ENCODE measurements around the gene PAIP2.

DNA sequence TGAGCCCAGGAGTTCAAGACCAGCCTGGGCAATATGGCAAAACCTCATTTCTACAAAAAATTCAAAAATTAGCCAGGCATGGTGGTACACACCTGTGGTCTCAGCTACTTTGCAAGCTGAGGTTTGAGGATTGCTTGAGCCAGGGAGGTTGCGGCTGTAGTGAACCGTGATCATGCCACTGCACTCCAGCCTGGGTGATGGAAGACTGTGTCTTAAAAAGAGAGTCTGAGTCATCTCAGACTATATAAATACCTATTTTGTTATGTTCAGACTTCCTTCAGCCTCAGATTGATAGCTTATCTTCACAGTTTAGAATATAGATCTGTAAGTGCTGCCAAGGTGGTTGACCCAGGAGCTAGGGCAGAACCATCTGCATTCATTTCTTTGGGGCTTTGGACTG is 1.6 kb upstream of the PAIP2 start:
- TF ChIP-seq, protein P1, sequence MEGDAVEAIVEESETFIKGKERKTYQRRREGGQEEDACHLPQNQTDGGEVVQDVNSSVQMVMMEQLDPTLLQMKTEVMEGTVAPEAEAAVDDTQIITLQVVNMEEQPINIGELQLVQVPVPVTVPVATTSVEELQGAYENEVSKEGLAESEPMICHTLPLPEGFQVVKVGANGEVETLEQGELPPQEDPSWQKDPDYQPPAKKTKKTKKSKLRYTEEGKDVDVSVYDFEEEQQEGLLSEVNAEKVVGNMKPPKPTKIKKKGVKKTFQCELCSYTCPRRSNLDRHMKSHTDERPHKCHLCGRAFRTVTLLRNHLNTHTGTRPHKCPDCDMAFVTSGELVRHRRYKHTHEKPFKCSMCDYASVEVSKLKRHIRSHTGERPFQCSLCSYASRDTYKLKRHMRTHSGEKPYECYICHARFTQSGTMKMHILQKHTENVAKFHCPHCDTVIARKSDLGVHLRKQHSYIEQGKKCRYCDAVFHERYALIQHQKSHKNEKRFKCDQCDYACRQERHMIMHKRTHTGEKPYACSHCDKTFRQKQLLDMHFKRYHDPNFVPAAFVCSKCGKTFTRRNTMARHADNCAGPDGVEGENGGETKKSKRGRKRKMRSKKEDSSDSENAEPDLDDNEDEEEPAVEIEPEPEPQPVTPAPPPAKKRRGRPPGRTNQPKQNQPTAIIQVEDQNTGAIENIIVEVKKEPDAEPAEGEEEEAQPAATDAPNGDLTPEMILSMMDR (IDR thresholded peaks at IDR 0.05; ENCODE audit: low read length): no peak
- TF ChIP-seq EZH2 (IDR thresholded peaks at IDR 0.05; ENCODE audit: borderline replicate concordance, low read length): no peak
